ENCODE data around the gene GFAP.

- no peak for TF ChIP-seq ARNT (IDR thresholded peaks at IDR 0.05)
- no peak for TF ChIP-seq BHLHE40 (IDR thresholded peaks at IDR 0.05; ENCODE audit: borderline replicate concordance)
- TF ChIP-seq SP1 (IDR thresholded peaks at IDR 0.05): no peak
- no peak for TF ChIP-seq SUZ12 (IDR thresholded peaks at IDR 0.05)
- no peak for TF ChIP-seq FOXA1 (IDR thresholded peaks at IDR 0.05)
- TF ChIP-seq FOXM1 (IDR thresholded peaks at IDR 0.05; ENCODE audit: borderline replicate concordance): no peak
- TF ChIP-seq HDGF (IDR thresholded peaks at IDR 0.05; ENCODE audit: borderline replicate concordance): no peak
- TF ChIP-seq ZNF384 (IDR thresholded peaks at IDR 0.05): no peak
- no peak for TF ChIP-seq L3MBTL2 (conservative IDR thresholded peaks at IDR 0.05)
- TF ChIP-seq CTBP1 (IDR thresholded peaks at IDR 0.05; ENCODE audit: borderline replicate concordance): no peak
- no peak for TF ChIP-seq ELF4 (IDR thresholded peaks at IDR 0.05)
- no peak for TF ChIP-seq TARDBP (IDR thresholded peaks at IDR 0.05)
- no peak for TF ChIP-seq FOXK2 (IDR thresholded peaks at IDR 0.05)
These were observed 7.6 kb upstream of the GFAP start for GRCh38 chr17:44922746-44923470.
